Activated T-cell treated with anti-CD3 and anti-CD28 coated beads for 24 hours (primary cell): Measurements from ENCODE around the gene BCAT1.
"Not testable (repeated sequence)": the region's sequence is repeated elsewhere in the genome, so short reads cannot be mapped to it uniquely, and the experiment has no call there.

Source experiments
- DNase-seq: peaks from one replicate; pipeline ENCODE4 v3.0.0-alpha.2; 2020; ENCODE audit warnings: low read depth

The BCAT1 gene

GRCh38 chr12:24899503-24900075 lies 49.3 kb downstream of the BCAT1 start:
- no peak for DNase-seq

DNA sequence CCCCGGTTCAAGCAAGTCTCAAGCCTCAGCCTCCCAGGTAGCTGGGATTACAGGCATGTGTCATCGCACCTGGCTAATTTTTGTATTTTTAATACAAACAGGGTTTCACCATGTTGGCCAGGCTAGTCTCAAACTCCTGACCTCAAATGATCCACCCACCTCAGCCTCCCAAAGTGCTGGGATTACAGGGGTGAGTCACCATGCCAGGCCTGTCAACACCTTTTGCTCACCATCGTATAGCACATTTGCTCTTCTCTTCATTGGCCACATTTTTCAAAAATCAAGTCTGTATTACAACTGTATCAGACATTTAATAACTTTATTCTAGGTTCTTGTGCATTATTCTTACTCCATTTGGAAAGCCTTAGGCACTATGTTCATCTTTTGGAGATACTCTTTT lies 50.3 kb downstream of the BCAT1 start:
- no peak for DNase-seq

GRCh38 chr12:24898185-24898584 lies 50.7 kb downstream of the BCAT1 start:
- DNase-seq, result no peak

DNA sequence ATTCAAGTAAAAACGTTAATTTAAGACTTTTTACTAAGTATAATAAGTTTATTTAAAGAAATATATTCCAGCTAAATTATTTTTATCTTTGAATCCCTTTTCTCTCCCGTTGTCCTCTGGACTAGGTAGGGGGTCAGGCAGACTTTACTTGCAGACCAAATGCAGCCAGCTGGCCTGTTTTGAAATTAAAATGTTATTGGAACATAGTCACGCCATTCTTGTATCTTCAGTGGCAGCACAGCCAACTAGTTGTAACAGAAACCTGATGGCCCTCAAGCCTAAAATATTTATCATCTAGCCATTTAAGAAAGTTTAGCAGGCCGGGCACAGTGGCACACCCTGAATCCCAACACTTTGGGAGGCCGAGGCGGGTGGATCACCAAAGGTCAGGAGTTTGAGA lies 52.7 kb downstream of the BCAT1 start:
- DNase-seq, result no peak

DNA sequence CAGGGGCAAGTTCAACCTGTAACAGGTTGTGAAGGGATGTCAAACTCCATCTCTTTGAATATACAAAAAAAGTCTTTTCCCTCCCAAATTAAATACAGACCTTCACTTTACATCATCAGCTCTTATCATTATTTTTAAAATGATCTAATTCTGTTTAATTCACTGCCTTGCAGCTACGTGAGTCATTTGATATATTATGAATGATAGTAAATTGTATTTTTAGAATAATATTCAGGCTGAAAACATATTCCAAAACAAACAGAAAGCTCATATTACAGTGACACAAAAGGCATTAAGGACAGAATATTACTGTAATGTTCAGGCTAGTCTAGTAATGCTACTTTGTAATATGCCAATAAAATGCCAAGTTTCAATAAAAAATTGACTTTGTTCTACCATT lies 53.3 kb downstream of the BCAT1 start:
- no peak for DNase-seq

- DNase-seq, result no peak
These were observed 54.0 kb downstream of the BCAT1 start for GRCh38 chr12:24894879-24895278.

GRCh38 chr12:24890048-24890803 lies 58.7 kb downstream of the BCAT1 start:
- DNase-seq, result no peak

DNA sequence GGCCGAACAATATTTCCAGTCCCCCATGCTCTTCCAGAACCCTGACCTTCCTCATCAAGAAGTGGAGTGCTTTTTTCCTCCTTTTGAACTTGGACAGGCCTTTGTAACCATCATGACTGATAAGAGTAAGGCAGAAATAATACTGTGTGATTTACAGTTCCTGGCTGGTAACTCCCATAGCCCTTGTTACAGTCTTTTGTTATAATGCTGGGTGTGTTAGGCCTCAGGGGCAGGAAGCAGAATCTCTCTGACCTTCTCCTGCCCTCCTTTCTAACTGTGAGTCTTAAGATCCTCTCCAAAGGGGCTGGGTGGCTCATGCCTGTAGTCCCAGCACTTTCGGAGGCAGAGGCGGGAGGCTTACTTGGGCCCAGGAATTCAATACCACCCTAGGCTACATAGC lies 59.5 kb downstream of the BCAT1 start:
- DNase-seq, result no peak

GRCh38 chr12:24888813-24889212 lies 60.1 kb downstream of the BCAT1 start:
- no peak for DNase-seq

DNA sequence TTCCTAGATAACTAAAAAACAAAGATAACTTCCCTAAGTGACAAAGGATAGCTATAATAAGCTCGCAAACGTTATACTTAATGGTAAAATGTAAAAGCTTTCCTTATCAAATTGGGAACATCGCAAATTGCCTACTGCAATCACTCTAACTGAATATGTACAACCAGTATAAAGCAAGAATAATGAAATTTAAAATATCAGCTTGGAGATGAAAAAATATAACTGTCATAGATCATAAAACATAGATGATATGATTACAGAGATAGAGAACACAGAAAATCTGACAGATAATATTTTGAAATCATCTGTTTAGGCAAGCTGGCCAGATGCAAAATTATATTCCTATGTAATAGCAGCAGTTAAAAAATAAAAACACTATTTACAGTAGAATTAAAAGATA lies 64.0 kb downstream of the BCAT1 start:
- DNase-seq, result no peak

DNA sequence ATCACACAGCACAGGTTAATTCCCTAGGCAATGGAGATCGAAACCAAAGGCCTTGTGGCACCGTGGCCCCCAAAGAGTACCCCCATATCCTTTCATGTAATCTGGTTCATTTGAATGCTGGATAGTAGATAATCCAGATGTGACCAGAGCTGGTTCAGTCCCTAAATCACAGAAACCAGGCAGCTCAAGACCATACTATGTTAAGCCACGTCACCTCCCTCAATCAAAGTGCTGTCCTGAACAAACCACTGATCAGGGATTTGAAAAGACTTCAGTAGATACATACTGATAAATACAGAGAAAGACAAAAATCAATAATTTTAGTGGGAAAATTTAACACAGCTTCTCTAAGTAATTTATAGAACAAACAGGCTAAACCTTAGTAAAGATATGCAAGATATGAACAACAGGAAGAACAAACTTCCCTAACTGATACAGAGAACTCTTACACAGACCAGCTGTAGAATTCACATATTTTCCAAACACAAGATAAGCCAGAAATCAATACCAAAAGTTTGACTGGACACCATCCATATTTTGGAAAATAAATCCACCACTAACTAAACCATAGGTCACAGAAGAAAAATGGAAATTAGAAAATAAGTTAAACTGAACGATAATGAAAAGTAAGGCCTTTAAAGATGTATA lies 67.1 kb downstream of the BCAT1 start:
- DNase-seq, result no peak

DNA sequence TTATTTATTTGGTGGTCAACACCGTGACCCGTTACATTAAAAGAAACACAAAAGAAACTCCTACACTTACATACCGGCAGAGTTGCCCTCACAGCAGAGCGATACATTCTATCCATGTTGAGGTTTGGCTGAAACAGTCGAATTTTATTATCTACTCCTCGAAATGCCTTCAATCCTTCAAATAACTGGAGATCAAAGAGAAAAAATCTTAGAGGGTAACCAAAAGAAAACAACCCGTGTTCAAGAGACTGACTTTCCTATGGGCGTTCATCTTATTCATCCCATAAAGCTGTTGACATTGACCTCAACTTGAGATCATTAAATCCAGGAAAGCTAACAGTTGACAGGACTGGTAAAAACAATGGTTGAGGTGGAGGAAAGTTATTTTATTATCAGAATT lies 67.7 kb downstream of the BCAT1 start:
- DNase-seq, result no peak

- no peak for DNase-seq
These were observed 68.2 kb downstream of the BCAT1 start for GRCh38 chr12:24880732-24881131.

GRCh38 chr12:24879644-24880043 lies 69.3 kb downstream of the BCAT1 start:
- no peak for DNase-seq

DNA sequence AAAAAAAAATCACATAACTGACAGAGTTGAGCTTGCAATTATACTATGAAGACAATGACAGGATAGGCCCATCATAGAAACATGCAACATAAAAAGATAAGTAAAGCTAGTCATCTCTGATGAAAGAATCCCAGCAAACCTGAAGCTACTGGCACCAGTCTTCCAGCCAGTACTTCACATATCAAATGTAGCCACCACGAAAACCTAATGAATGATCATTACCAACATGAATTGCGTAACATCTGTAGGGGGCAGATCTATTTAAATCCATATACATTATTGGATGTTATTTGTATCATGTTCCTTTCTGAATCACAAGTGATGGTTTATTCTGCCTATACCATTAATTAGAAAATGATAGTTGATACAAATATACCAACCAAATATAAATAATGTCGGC lies 73.9 kb downstream of the BCAT1 start:
- no peak for DNase-seq

GRCh38 chr12:24872211-24872610 lies 76.7 kb downstream of the BCAT1 start:
- DNase-seq, result no peak

GRCh38 chr12:24866139-24866538 lies 82.8 kb downstream of the BCAT1 start:
- not testable (repeated sequence) for DNase-seq

GRCh38 chr12:24864796-24865125 lies 84.1 kb downstream of the BCAT1 start:
- DNase-seq, result no peak

DNA sequence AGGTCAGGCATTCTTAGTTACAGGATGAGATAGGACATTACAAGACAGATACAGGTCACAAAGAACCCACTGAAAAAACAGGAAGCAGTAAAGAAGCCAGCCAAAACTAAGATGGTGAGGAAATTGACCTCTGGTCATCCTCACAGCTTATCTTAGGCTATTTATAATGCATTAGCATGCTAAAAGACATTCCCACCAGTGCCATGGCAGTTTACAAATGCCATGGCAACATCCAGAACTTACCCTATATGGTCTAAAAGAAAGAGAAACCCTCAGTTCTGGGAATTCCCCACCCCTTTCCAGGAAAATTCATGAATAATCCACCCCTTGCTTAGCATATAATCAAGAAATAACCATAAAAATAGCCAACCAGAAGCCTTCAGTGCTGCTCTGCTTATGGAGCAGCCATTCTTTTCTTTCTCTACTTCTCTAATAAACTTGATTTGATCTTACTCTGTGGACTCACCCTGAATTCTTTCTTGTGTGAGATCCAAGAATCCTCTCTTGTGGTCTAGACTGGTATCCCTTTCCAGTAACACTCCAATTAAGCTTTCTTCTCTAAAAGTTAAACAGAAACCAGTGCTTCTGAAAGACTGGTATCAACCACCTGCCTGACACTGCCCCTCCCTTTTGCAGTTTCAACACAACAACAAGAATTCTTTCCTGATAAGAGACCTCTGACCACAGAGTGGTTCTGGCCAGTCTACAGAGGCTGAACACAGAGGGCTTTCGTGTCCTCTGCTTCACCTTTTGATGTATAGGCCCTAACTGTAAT lies 86.9 kb downstream of the BCAT1 start:
- DNase-seq, result no peak

DNA sequence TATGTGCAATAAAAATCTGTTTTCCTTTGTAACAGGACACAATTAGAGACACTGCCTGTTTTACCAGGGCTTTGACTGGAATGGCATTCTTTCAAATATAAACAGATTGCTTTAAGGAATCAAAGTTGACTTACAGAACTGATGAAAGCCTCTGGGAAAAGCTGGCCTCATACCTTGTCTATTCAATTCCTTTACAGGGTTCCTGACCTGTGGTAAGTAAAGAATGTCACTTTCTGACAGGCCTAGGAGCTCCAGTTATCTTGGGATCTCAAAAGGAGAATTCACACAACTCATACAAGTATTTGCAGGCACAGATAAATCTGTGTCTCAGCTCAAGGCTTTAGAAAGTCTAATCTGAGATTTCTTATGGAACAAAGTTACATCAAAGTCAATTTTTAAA lies 88.4 kb downstream of the BCAT1 start:
- DNase-seq, result no peak

- no peak for DNase-seq
These were observed 92.4 kb downstream of the BCAT1 start for GRCh38 chr12:24856541-24856940.

DNA sequence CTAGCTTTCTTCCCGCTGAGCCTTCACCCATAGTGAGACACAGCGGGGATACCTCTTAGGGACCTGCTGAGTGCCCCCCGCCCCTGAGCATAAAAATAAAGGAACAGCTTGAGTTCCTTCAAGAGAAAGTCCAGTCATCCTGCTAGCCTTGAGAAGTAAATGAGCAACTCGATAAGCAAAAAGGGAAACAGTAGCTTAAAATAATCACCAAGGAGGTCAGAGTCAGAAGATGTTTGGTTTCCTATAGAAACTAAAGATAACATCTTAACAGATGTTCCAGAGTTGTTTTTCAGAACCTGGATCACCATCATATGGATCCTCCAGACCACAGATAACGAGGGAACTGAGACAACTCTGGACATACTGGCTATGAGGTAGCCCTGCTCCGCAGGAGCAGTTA lies 94.0 kb downstream of the BCAT1 start:
- no peak for DNase-seq

DNA sequence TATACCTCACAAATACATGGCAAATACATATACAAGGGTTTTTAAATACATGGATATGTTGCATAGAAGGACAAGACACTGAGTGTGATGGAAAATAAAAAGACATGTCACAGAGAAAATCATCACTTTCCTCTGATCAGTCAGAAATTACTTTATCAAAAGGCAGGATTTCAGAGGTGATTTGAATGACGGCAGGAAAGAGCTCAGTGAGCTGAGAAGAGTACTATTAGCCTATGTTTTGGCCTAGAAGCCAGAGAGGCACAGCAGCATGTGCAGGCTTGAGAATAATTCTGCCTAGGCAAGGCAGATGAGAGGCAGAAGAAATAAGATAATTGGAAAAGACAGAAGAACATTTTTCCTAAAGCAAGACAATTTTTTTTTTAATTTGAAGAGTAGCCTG lies 94.9 kb downstream of the BCAT1 start:
- no peak for DNase-seq
